ENCODE results near the gene ADGRL4. TPM values are rescaled to one million over a fixed set of nuclear protein-coding genes. Genes with fewer than 3 reads are reported as not detected.

The ADGRL4 gene
- total RNA-seq, 2 experiments from 2014 or later: not detected

- Mint-ChIP-seq H3K36me3 (no peaks in the 10 kb centered on the region), H3K4me3 (no peak overlapping the region), H3K27ac (no peak overlapping the region), H3K9me3 (no peaks in the 10 kb centered on the region), H3K27me3 (peaks cover 7% of the 10 kb centered on the region), H3K4me1 (peaks cover 9% of the 10 kb centered on the region)
- POLR2A ChIA-PET: no interaction called here
- DNase-seq (no peak), ATAC-seq (ENCODE audit: low read depth) (no peak)
These were observed 165.9 kb downstream of the ADGRL4 start for GRCh38 chr1:78840453-78841271.

Measured in activated naive CD8-positive, alpha-beta T cell treated with anti-CD3 and anti-CD28 coated beads, Interleukin-2, amount 10 ng/mL, durations not matched to agents 7 days and 5 days (primary cell).